ENCODE measurements around the gene CADPS. TPM values are rescaled to one million over a fixed set of nuclear protein-coding genes. Genes with fewer than 3 reads are reported as not detected.
"Not testable (repeated sequence)": the region's sequence is repeated elsewhere in the genome, so short reads cannot be mapped to it uniquely, and the experiment has no call there.

The CADPS gene
- total RNA-seq, 1 donor from 2014 or later = not detected

DNA sequence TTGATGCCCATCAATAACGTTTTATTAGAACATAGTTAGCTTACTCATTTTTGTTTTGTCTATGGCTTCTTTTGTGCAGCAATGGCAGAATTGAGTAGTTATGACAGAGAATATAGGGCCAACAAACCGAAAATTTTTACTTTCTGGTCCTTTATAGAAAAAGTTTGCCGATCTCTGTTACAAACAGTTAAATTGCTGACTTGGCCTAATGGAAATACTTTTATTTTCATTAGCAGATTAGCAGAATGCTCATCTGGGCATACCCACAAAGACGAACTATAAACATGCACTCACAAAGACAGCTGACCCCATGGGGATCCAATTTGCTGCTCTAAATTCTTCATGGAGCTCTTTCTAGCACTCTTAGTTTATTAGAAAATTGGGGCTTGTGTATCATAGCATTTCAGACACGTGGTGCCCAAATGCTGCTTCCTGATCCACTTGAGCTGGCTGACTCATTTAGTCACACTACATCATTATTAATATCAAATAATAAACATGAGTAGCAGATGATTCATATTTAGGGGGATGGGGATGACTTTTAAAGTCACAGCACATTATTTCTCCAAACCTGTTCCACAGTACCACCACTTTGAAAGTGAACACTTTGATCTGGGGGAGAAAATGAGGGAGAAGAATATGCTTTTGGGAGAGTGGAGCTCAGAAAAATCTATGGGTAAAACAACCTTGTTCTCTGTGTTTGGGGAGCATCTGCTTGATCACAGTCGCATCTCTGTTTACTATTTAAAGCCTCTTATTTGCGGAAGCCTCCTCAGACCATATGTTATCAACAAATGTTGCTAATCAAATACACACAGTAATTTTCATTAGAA is 273.8 kb downstream of the CADPS start:
- no peak for DNase-seq (ENCODE audit: low read depth)

DNA sequence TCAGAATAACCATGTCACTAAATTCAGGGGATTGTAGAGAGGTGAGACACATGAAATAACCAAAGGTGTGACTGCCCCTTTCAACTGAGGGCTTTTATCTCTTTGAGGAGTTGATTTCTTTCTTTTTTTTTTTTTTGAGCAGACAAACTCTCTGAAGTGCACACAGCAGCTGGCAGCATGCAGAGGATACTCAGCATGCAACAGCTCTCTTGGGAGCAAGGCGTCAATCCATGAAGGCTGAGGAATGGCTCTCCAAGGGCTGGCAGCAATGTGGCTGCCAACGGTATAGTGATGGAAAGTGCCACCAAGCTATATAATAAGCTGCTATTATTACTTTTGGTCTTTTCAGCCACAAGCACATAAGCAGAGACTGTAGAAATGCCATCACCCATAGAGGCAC is 275.2 kb downstream of the CADPS start:
- no peak for DNase-seq (ENCODE audit: low read depth)

DNA sequence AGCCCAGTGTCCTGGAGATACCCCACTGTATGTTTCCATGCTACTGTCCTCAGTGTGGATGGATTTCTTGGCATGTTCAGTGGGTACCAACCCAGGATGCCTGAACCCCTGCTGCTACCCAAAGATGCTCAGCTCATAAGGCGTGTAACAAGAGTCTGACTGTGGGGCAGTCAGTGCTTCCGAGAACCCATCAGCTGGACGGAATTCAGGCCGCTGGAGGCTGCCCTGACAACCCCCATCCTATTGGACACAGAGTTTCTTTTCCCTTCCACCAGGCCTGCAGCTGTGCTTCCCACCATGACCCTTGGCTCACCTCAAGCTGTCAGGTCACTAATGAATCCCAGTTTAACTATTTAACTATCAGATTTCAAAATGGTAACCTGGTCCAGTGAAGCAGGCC is 277.7 kb downstream of the CADPS start:
- no peak for DNase-seq (ENCODE audit: low read depth)

DNA sequence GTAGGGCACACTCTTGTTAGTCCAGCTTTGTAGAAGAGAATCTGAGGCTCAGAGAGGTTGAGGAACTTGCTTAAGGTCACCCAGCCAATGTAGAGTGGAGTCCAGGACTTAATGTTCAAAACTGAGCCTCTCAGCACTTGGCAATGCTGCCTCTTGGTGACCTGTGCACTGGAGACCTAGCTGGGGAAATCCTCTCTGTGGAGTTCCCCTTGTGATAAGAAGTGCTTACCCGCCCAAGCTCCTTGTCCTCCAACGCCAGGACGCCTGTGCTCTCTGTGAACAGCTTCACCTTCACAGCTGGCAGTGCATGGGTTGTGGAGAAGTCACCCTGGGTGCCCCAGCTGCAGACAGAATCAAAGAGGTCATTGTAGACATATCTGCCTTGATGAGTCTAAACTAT is 282.8 kb downstream of the CADPS start:
- no peak for DNase-seq (ENCODE audit: low read depth)

DNA sequence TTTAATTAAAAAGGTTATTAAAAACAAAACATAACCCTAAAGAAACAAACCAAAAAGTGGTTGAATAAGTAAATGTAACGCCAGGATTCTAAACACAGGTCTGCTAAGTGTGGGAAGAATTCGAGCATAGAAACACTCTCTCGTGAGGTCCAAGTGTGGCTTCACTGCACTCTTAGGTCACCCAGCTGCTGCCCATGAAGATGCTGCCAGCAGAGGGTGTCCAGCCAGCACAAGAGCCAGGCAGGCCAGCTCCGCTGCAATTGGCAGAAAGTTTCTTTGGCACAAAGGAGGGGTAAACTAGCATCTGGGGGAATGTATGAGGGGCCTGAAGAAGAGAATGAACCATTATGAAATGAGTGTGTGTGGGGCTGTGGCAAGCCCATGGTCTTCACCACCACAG is 286.1 kb downstream of the CADPS start:
- DNase-seq (ENCODE audit: low read depth) = no peak

DNA sequence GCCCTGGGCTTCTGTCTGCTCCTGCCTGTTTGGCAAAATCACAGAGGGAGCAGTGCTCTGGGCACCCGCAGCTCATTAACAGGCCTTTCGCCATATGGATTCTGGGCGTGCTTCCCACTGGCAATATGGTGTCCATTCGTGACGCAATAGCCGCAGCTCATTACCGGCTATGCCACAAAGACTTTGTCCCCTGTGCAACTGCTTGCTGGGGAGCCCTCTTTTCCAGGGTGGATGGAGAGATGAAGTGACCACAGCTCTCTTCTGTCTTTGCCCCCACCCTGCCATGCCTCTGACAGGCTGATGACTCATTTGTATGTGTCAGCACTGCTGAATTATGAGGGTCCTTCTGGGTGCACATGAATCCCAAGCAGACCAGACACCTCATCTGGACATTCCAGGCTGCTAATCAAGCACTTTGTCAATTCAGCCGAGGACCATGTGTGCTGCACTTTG is 287.6 kb downstream of the CADPS start:
- peak; percentile 91 for DNase-seq (ENCODE audit: low read depth)

DNA sequence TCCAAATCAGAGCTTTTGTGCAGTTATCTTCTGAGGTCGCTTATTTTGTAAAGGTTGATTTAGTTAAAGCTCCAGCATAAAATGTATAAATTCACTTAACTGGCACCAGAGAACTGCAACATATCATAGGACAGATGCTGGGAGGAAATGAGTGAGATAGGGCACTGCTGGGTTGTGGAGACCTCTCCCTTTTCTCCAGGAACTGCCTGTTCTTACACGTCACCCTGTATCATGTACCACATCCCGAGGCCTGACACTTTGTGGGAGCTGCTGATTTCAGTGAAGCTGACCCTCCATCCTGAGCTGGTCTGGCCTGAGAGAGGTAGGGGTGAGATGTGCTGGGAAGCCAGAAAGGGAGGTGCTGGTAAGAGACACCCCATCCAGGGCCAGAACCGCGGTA is 288.0 kb downstream of the CADPS start:
- no peak for DNase-seq (ENCODE audit: low read depth)

DNA sequence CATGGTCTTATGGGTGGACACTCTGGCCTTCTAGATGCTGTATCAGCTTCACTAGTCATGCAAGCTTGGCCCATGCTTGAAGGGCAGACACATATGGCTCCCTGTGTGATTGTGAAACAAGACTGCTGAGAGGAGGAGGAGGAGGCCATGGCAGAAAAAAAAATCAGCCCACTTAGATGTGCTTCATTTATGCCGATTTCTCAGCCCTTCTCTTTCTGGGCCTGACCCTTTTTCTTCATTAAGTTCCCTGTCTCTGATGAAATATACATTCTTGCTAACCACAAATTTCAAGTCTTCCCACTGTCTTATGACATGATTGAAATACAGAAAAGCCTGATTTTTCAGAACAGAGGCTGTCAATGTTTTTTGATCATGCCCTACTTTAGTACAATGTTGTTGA is 288.9 kb downstream of the CADPS start:
- DNase-seq (ENCODE audit: low read depth) = peak; percentile 67

DNA sequence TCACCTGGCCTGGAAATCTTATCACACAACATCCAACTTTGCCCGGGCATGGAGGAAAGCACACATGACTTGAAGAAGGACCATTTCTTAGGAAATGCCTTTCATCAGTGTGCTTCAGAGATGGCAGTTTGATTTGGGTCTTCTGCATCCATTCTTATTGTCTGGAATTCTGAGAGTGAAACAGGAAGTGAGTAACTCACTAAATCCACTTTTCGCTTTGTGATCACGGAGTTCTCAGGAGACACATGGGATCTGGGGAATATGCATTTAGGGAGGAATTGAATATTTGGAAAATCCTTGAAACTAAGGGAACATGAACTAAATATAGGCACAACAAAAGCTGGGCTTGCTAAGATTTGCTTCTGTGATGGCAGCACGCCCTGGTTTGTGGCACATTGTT is 289.4 kb downstream of the CADPS start:
- no peak for DNase-seq (ENCODE audit: low read depth)

DNA sequence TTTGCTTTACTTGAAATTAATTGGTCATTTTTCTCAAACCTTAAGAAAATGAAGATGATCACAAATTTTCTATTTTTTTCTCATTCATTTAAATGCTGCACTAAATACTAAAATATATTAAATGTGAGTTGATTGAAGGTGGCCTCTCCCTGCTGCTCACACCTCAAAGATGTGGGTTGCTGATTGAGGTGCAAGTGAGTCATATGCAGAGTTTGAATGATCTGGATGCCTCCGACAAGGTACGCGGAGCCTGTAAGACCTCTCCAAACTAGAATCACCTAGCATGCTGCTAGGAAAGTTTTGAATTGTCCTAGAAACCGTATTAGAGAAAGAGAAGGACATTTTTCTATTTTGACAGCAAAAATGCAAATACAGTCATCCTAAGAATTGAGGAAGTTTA is 290.6 kb downstream of the CADPS start:
- no peak for DNase-seq (ENCODE audit: low read depth)

DNA sequence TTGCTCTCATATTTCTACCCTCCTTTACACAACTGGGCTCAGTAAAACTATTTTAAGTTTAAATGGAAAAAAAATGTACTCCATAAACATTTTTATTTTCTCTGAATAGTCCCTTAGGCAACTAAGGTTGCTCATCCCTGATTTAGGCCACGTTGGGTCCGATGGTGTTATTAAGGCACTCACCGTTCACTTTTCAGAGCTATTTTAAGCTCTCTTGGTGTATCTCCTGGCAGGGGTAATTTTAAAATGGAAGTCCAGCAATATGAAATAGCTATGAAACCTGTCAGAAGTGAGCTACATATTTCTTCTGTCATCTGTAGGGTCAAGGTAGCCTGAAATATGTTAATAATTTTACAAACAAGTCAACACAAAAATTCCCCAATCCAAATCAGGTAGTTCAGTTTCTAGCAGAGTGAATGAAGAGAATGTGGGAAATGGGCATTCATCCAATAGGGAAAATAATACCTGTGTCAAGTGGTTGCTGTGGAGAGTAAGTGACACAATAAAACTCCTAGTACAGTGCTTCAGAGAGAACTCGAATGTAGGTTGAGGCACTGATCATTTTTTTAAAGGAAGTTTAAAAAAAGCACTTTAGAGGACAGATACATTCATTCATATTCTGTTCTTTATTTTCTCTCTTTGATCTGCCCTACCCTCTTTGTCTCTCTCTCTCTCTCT is 292.6 kb downstream of the CADPS start:
- DNase-seq (ENCODE audit: low read depth) = no peak

DNA sequence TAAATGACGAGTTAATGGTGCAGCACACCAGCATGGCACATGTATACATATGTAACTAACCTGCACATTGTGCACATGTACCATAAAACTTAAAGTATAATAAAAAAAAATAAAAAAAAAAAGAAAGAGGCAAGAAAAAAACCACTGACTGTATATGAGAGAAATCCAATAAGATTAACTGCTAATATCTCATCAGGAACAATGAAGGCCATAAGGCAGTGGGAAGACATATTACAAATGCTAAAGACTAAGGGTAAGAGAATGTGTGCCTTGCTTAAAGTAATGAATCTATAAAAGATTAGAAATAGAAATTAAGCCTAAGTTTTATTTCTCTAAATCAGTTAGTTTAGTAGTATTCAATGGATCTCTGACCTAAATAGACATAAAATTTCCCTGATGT is 294.7 kb downstream of the CADPS start:
- not testable (repeated sequence) for DNase-seq (ENCODE audit: low read depth)

DNA sequence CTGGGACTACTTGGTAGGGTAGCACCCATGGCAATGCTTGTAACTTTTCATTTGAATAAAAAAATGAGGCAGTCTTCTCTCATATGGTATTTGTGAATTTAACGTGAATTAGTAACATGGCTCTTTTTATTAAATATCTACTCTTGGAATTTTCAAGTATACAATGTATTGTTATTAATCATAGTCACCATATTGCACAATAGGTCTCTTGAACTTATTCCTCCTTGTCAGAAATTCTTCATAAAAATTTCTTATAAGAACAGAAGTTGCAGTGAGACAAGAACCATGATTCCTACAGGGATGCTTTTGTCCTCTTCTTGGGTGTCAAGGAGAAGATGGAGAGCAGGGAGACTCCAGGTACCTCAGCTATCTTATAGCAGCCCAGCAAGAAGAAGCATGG is 298.1 kb downstream of the CADPS start:
- DNase-seq (ENCODE audit: low read depth) = no peak

DNA sequence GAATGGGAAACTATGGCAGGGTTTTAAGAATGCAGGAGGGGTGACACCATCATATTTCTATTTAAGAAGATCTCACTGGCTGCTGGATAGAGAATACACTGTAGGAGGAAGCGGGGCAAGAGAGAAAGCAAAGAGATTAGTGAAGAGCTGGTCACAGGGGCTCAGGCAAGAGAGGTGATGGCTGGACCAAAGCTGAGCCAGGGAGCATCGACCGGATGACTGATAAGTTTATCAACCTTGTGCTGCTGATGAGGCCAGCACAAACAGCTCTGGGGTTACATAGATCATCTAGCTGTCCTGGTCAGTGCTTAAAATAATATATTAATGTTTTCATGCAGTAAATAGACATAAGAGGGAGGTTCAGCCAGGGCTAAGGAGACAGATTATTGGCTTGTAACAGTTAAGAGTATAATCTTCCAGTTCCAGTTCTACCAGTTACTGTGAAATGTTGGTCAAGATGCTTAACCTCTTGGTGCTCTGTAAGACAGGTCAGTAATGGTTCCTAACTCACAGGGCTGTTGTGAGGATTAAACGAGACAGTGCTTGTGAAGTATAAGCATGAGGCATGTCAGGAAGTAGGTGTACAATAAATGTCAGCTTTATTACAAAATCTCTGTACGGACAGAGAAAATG is 300.8 kb downstream of the CADPS start:
- no peak for DNase-seq (ENCODE audit: low read depth)

DNA sequence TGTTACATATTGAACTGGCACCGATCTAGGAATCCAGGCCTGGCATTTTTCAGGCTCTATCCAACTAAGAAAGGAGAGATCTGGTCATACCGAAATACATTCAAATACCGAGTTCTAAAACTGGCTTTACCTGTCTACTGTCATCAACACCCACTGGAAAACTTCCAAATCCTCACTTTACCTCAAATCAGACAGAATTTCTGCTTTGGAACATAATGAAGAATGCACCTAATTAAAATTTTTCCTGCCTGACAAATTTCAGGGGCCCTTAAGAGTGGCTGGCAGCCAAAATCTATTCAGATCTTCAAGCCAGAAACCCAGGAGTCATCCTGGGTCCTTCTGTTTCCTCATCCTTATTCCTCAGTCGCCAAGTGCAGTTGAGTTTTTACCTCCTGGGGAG is 303.3 kb downstream of the CADPS start:
- DNase-seq (ENCODE audit: low read depth) = no peak

DNA sequence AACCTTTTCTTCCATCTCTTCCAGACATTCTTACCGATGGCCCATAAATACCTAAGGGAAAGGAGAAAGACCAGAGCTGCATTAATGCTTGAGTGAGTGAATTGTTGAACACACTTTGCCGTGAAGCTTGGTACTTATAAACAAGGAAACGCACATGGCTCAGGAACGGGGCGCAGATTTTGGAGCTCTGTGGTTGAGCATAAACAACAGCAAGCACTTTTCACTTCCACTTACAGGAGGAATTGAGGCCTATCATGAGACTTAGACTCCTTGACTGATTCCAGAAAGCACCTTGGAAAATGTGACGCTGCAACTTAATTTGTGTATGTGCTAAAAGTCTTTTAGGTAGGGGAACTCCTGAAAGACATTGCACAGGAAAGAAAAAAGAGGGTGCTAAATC is 304.3 kb downstream of the CADPS start:
- DNase-seq (ENCODE audit: low read depth) = no peak

DNA sequence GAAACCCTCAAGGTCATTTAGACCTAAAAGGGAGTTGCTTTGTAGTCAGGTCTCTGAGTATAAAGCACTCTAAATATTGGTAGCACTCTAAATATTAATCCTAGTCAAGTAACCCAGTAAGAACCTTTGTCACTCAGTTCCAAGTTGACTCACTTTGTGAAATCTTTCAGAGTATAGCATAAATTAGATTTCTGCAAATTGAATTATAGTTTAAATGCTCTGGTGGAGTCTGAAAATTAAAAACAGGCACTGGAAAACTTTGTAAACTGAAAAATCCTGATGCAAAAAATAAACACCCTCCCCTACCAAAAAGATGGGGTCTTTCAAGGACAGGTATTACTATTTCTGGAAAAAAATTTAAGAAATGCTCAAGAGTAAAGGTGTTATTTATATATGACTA is 305.6 kb downstream of the CADPS start:
- no peak for DNase-seq (ENCODE audit: low read depth)

DNA sequence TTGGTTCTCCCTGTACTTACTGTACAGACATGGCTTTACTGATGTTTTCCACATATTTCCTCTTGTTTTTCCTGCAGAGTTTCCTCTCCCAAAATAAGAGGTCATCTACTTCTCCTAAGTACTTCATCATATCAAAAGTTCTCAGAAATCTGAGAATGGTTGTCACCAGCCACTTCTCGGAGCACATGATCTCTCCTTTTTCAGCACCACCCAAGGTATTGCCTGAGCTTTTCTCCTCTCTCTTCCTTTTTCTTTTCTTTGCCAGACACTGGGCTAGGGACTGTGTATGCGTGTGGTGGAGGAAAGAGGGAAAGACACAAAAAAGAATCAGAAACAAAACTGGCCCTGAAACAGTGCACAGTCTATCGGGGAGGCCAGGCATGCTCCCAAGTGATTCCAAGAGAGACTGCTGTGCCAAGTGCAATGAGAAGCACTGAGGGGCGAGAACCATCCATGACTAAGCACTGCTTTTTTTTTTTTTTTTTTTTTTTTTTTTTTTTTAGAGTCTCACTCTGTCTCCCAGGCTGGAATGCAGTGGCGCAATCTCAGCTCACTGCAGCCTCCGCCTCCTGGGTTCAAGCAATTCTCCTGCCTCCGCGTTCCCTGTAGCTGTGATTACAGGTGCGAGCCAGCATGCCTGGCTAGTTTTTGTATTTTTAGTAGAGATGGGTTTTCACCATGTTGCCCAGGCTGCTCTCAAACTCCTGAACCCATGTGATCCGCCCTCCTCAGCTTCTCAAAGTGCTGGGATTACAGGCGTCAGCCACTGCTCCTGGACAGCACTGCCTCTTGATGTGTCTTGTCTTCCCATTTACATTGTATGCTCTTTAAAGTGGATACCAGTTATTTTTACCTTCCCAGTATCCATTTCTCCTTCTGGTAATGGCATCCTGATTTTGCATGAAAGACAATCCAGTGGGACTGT is 307.9 kb downstream of the CADPS start:
- peak; percentile 82 for DNase-seq (ENCODE audit: low read depth)

DNA sequence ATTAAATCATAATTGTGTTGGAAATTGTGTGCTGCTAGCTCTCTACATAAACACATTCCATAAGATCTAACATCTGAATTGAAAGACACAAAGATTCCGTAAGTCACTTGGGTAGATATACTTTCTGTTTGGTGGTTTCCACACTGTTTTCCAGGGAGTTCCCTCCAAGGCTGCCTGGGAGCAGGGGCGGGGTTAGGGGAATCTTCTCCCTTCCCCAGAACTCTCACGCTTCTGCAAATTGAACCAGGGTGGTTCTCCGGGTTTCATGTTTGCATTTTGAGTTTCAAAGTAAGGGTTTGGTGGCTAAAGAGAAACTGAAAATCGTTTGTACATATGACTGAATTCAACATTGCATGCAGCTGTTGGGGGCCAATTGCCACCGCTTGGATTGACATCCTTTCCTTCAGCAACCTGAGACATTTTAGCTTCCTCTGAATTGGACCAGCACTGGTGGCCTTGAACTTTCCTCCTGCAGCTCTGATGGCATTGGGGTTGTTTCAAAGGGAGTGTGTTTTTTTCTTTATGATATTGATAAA is 309.1 kb downstream of the CADPS start:
- no peak for DNase-seq (ENCODE audit: low read depth)

DNA sequence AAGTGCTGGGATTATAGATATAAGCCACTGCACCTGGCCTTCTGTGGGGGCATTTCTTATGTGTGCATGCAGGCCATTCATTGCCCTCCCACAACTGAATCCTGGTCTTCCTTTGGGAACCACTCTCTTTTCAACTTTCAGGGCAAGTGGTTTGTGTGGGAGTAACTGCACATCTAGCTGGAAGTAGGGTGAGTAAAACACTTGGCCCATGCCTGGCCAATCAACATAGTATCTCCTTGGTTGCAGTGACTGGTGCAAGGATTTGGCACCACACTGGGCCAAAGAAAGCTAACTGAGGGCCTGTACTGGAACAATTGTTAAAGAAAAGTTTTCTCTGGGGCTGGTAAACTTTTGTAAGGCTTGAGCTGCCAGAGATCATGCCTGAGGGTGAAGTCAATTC is 312.6 kb downstream of the CADPS start:
- peak; percentile 22 for DNase-seq (ENCODE audit: low read depth)

DNA sequence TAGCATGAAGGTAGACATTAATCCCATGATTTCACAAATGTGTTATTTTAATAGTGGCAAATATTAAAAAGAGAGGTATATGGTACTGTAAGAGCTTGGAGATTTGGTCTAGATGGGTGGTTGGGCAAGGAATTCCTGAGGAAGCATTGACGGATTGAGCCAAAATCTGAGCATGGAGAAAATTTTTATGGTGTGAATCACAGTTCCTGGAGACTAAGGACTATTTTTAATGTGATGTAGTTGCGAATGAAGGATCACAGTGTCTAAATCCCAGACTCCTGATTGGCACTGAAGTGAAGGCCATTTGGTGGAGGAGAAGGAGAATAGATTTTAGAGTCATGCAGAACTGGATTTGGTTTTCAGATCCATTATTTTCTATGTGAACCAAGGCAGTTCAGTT is 313.2 kb downstream of the CADPS start:
- DNase-seq (ENCODE audit: low read depth) = peak; percentile 62

All from renal cortical epithelial cell (primary cell).